Right lobe of liver (tissue), 4 donors: Measurements from ENCODE around the gene RELB.

Experiments used
- POLR2A ChIP-seq: fragments of 450-650 bp; IDR thresholded peaks from one replicate; pipeline ENCODE4 v1.6.1; 2017; ENCODE audit warnings: antibody characterized with exemption, mild to moderate bottlenecking
- TF ChIP-seq, protein P1 (sequence below), 4 donors: fragments of 200-600 bp in 3 of 4; fragments of 450-650 bp in 1 of 4; IDR thresholded peaks; one replicate each; pipeline versions ENCODE4 v1.5.1 to v1.8.0; 2016 to 2022; ENCODE audit warnings: antibody characterized with exemption in 4 of 4, mild to moderate bottlenecking in 2 of 4
- donor health status: DM: no; HTN: no; CAD: no.
- donor health status: DM: no; HTN: no; CAD: no.
- donor health status: DM: no; HTN: yes; CAD: no.

DNA sequence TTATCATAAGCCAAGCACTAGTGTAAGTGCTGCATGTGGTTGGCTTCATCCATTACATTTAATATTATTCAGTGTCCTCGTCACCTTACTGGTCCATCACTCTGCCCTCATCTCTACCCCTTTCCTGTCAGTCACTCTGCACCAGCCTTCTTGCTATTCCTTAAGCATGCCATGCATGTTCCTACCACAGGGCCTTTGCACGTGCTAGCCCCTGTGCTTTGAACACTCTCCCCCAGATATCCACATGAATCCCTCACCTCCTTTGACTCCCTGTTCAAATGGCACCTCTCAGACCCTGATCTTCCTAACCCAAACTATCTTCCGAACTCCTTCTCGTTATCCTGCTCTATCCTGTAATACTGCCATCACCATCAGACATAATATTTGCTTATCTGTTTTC is 3.2 kb upstream of the RELB start:
- TF ChIP-seq, protein P1, sequence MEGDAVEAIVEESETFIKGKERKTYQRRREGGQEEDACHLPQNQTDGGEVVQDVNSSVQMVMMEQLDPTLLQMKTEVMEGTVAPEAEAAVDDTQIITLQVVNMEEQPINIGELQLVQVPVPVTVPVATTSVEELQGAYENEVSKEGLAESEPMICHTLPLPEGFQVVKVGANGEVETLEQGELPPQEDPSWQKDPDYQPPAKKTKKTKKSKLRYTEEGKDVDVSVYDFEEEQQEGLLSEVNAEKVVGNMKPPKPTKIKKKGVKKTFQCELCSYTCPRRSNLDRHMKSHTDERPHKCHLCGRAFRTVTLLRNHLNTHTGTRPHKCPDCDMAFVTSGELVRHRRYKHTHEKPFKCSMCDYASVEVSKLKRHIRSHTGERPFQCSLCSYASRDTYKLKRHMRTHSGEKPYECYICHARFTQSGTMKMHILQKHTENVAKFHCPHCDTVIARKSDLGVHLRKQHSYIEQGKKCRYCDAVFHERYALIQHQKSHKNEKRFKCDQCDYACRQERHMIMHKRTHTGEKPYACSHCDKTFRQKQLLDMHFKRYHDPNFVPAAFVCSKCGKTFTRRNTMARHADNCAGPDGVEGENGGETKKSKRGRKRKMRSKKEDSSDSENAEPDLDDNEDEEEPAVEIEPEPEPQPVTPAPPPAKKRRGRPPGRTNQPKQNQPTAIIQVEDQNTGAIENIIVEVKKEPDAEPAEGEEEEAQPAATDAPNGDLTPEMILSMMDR (IDR thresholded peaks at IDR 0.05) = no peak
- no peak for TF ChIP-seq POLR2A
